Fibroblast of villous mesenchyme (primary cell): ENCODE results near the gene SLC25A39. TPM values are rescaled to one million over a fixed set of nuclear protein-coding genes. Genes with fewer than 3 reads are reported as not detected.
A peak's percentile ranks its signal among the peaks of the same experiment; 100 is the strongest.

Source experiments
- DNase-seq: peaks from one replicate; pipeline ENCODE4 v3.0.0-alpha.2; 2010; ENCODE audit warnings: low read depth
- H3K4me3 ChIP-seq: 2 replicates; pipeline ENCODE4 v1.5.1; 2011; ENCODE audit warnings: low read depth, mild to moderate bottlenecking, low read length
- total RNA-seq: library from RNA; depleted of rRNA; stranded (reverse); fragments of >200 nt; gene quantifications from 2 replicates; pipeline ENCODE4 v1.2.3, GENCODE V29; 2012
- TF ChIP-seq, protein P1 (sequence below): IDR thresholded peaks from 2 replicates; pipeline ENCODE4 v1.5.1; 2012; ENCODE audit warnings: low read depth, mild to moderate bottlenecking, low read length; ENCODE audit not compliant: insufficient read depth

Gene SLC25A39
- total RNA-seq, 1 donor = 61.7 TPM

DNA sequence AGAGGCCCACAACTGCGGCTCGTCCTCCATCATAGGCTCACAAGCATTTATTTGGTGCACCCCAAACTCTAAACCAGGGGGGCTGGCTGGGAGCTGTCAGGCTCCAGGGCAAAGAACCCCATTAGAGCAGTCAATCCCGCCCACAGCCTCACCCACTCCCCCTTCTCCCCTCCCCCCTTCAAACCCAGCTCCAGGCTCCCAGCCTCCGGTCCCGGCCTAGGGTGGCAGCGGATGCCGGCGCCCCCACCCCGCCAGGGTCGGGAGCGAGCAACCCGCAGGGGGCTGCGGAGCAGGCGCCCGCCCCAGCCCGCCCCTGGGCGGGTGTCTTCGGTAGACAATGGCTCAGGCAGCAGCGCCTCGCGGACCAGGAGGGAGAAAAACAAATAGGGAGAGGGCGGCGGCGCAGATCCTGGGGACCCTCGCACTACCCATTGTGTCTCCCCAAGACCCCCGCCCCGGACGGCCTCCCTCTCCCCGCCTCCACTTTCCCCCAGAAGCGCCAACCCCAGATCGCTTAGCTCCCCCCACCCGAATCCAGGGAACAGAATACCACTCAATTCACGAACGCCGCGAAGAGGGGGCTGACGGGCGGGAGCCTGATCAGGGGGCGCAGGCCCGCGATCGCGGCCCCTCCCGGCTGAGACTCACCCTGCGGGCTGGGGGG, 38.5 kb upstream of the SLC25A39 start:
- TF ChIP-seq, protein P1, sequence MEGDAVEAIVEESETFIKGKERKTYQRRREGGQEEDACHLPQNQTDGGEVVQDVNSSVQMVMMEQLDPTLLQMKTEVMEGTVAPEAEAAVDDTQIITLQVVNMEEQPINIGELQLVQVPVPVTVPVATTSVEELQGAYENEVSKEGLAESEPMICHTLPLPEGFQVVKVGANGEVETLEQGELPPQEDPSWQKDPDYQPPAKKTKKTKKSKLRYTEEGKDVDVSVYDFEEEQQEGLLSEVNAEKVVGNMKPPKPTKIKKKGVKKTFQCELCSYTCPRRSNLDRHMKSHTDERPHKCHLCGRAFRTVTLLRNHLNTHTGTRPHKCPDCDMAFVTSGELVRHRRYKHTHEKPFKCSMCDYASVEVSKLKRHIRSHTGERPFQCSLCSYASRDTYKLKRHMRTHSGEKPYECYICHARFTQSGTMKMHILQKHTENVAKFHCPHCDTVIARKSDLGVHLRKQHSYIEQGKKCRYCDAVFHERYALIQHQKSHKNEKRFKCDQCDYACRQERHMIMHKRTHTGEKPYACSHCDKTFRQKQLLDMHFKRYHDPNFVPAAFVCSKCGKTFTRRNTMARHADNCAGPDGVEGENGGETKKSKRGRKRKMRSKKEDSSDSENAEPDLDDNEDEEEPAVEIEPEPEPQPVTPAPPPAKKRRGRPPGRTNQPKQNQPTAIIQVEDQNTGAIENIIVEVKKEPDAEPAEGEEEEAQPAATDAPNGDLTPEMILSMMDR = no peak
- peak overlapping the region; percentile 73 for H3K4me3 ChIP-seq
- DNase-seq = no peak

DNA sequence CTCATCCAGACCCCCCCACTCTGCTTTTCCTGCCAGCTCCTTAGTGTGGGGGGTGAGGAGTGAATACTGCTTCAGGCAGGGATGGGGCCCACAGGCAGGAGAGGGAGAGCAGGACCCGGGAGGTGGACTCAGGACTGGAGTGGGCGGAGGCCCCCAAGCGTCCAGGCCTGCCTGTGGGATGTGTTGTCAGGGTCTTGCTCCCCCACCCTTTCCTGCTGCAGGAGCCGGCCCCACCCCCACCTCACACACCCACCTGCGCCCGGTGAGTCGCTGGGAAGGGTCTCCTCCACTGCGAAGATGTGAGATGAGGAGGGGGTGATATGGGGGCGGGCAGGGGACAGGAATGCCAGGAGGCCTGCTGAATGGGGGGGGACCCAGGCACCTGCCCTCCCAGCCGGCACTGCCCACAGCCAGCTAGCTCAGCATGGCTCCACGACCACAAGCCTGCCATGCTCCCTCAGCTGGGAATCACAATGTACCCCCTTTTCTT, 37.9 kb upstream of the SLC25A39 start:
- TF ChIP-seq, protein P1 = no peak
- no peak for DNase-seq
- H3K4me3 ChIP-seq = peak overlapping the region; percentile 73

DNA sequence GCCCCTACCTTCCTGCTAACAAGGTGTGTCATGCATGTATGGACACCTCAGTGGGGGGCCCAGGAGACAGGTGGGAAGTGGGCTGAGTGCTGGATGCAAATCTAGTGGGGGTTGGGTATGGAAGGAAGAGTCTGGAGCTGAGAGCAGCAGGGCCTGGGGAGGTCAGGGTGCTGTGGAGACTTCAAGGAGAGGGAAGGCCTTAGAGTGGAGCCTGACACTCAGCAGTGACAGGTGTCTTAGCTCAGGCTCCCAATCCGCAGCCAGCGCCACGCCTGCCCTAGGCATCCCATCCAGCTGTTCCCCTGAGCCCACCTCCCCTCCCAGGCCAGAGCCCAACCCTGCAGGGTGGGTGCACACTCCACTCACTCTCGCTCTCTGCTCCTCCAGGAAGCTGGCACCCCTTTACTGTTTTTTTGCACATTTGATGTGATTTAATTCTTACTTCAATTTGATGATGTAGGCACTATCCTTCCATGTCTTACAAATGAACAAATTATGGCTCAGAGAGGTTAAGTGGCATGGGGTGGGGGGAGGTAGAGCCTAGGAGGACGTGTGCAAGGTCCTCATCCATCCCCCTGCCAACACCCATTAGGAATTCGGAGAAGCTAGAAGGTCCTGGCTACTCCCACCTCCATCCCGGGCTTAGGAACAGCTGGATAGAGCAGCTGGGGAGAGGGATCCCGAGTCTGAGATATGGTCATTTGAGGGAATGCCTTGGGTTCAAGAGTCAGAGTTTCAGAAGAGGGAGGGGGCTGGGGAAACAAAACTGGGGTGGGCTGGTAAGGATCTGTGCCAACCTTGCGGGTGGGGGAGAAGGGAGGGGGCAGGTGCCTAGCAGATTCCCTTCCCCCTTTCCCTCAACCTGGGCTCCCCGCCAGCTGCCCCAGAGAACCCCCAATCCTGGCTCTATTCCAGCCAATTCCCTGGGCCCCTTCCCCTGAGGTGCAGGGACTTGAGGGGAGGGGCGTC, 37.0 kb upstream of the SLC25A39 start:
- no peak for DNase-seq
- H3K4me3 ChIP-seq = no peak overlapping the region
- TF ChIP-seq, protein P1 = no peak

DNA sequence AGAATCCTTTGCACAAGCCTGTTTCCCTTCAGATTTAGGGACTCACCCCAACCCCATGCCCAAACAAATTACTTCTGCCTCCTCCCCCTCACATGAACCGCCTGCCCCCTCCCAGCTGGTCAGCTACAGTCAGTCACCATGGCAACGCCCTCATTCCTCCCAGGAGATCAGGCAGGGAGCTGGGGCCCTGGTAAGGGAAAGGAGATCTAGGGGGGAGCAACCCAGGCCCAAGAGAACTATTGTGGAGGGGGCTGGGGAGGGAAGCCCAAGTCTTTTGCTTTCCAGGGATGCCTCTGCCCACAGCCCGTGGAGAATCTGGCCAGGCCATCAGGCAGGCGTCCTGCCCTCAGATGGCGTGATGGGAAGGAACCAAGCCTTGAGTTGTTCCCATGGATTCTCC, 36.2 kb upstream of the SLC25A39 start:
- TF ChIP-seq, protein P1 = no peak

DNA sequence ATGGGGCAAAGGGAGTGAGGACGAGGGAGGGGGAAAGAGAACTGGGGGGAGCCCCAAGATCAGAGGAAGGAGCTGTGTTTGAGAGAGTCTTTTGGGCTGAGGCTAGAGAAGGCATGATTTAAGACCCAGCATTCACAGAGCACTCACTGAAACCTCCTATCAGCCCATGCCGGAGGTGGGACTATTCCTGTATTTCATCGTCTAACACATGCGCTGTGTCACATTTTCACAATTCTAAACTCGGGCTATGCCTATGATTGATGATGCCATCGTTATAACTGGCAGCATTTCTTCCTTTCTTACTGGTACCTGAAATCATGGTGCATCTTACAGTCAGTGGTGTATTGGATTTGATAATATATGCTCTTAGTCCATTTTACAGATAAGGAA, 35.5 kb upstream of the SLC25A39 start:
- TF ChIP-seq, protein P1 = no peak
- no peak overlapping the region for H3K4me3 ChIP-seq
- DNase-seq = no peak

More for the DNA sequence above, 36.2 kb upstream of the SLC25A39 start:
- H3K4me3 ChIP-seq = no peak overlapping the region
- peak; percentile 67 for DNase-seq

DNA sequence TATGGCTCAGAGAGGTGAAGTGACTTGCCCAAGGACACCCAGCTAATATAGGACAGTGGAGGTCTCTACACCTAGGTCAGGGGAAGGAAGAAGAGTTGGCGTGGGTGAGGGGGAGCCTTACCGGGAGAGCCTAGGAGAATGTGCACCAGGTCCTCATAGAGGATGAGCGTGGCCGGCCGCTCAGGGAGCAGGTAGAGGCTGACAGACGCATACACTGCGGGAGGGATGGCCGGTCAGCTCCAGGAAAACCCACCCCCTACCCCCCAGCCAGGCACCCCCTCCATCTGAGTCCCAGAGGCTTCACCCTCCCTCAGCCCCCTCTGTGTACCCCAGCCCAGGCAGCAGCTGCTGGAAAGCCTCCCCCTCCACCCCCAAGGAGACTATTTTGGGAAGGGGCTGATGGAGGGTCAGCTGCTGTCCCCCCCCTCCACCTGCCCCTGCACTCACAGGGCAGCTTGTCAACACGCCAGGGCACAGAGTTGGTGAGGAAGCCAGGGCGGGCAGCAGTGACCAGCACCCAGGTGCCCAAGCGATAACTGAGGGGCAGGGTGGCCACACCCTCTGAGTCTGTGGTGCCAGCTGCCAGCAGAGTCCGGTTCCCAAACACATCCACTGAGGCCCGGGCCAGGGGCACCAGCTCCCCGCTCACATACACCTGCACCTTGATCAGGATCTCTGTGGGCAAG, 35.0 kb upstream of the SLC25A39 start:
- H3K4me3 ChIP-seq = no peak overlapping the region
- no peak for DNase-seq
- TF ChIP-seq, protein P1 = no peak
